GM19467 (cell line): ENCODE measurements around the gene CLNK.

Source experiments
- ATAC-seq: cut with Tn5 transposase; IDR thresholded peaks from one replicate; pipeline ENCODE4 v1.9.1; 2021; ENCODE audit warnings: mild to moderate bottlenecking, moderate library complexity; ENCODE audit not compliant: unreplicated experiment

Gene CLNK

GRCh38 chr4:10701702-10702460 lies 17.3 kb upstream of the CLNK start:
- ATAC-seq, result no peak

GRCh38 chr4:10701161-10701560 lies 16.6 kb upstream of the CLNK start:
- ATAC-seq, result no peak

- ATAC-seq, result no peak
Measured at GRCh38 chr4:10698172-10698571, 13.6 kb upstream of the CLNK start.

GRCh38 chr4:10697086-10697485 lies 12.5 kb upstream of the CLNK start:
- ATAC-seq, result no peak

GRCh38 chr4:10696253-10696652 lies 11.7 kb upstream of the CLNK start:
- no peak for ATAC-seq

GRCh38 chr4:10694828-10695209 lies 10.3 kb upstream of the CLNK start:
- no peak for ATAC-seq

GRCh38 chr4:10694151-10694827 lies 9.7 kb upstream of the CLNK start:
- ATAC-seq, result no peak

- ATAC-seq, result no peak
Measured at GRCh38 chr4:10691651-10692050, 7.1 kb upstream of the CLNK start.

GRCh38 chr4:10690185-10690907 lies 5.8 kb upstream of the CLNK start:
- no peak for ATAC-seq

GRCh38 chr4:10688846-10689245 lies 4.3 kb upstream of the CLNK start:
- no peak for ATAC-seq

- no peak for ATAC-seq
Measured at GRCh38 chr4:10688022-10688421, 3.5 kb upstream of the CLNK start.

- no peak for ATAC-seq
Measured at GRCh38 chr4:10687526-10687925, 3.0 kb upstream of the CLNK start.

GRCh38 chr4:10682397-10682796 lies 2.2 kb downstream of the CLNK start:
- ATAC-seq, result no peak

- no peak for ATAC-seq
Measured at GRCh38 chr4:10677796-10678497, 6.6 kb downstream of the CLNK start.

- peak; percentile 54 for ATAC-seq
Measured at GRCh38 chr4:10673817-10674369, 10.7 kb downstream of the CLNK start.

- ATAC-seq, result no peak
Measured at GRCh38 chr4:10672379-10672778, 12.2 kb downstream of the CLNK start.

- no peak for ATAC-seq
Measured at GRCh38 chr4:10671799-10672198, 12.8 kb downstream of the CLNK start.

GRCh38 chr4:10671366-10671765 lies 13.2 kb downstream of the CLNK start:
- ATAC-seq, result peak; percentile 89

- ATAC-seq, result no peak
Measured at GRCh38 chr4:10670321-10670720, 14.2 kb downstream of the CLNK start.

GRCh38 chr4:10667701-10668326 lies 16.8 kb downstream of the CLNK start:
- no peak for ATAC-seq

GRCh38 chr4:10666616-10667015 lies 18.0 kb downstream of the CLNK start:
- ATAC-seq, result no peak
